ENCODE data around the gene HTRA3. TPM values are rescaled to one million over a fixed set of nuclear protein-coding genes. Genes with fewer than 3 reads are reported as not detected.

HTRA3 gene
- total and polyA plus RNA-seq, 2 donors = 1.5 to 2.1 TPM

- Histone ChIP-seq H3K27ac (ENCODE audit: low read depth in 1 of 2, low read length in 1 of 2) (no peak overlapping the region), H3K4me3 (ENCODE audit: low read length in 2 of 2) (no peak overlapping the region), H3K36me3 (ENCODE audit: control insufficient read depth in 2 of 2, insufficient read depth in 2 of 2, low read length in 1 of 2) (no peaks in the 10 kb centered on the region), H3K4me1 (ENCODE audit: control insufficient read depth in 2 of 2, insufficient read depth in 2 of 2, low read length in 2 of 2) (peaks cover 13 to 29% of the 10 kb centered on the region in 2 donors), H3K27me3 (ENCODE audit: control insufficient read depth in 2 of 2, insufficient read depth in 1 of 2, low read length in 1 of 2) (no peaks in the 10 kb centered on the region), H3K9me3 (ENCODE audit: control insufficient read depth in 2 of 2, insufficient read depth in 1 of 2, low read length in 1 of 2) (no peaks in the 10 kb centered on the region)
- no peak for DNase-seq (ENCODE audit: low read depth in 6 of 9, low spot score in 9 of 9)
- WGBS = 93% methylated on average over 10 of the region's 10 CpGs
Measured at GRCh38 chr4:8316251-8316771, 46.8 kb downstream of the HTRA3 start.

DNA sequence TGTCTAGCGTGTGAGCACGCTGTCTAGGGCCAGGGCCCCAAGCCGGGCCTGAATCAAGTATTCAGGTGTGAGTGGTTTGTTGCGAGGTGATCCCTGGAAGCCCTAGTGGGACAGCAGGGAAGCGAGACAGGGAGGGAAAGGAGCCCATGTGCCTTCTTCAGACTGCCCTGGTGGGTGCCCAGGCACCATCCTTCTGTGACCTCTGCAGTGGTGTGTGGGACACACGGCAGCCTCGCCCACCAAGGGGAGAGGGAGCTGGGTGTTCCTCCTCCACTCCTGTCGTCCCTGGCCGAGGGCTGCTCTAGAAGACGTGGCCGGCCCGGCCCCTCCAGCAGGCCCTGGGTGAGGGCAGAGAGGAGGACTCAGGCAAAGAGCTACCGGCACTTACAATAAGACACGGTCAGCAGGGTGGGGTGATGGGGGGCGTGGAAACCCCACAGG, 47.4 kb downstream of the HTRA3 start:
- 95% methylated on average over 15 of the region's 15 CpGs for WGBS
- Histone ChIP-seq H3K27me3 (ENCODE audit: control insufficient read depth in 2 of 2, insufficient read depth in 1 of 2, low read length in 1 of 2) (no peaks in the 10 kb centered on the region), H3K4me1 (ENCODE audit: control insufficient read depth in 2 of 2, insufficient read depth in 2 of 2, low read length in 2 of 2) (peaks cover 13 to 29% of the 10 kb centered on the region in 2 donors), H3K4me3 (ENCODE audit: low read length in 2 of 2) (no peak overlapping the region), H3K27ac (ENCODE audit: low read depth in 1 of 2, low read length in 1 of 2) (no peak overlapping the region), H3K9me3 (ENCODE audit: control insufficient read depth in 2 of 2, insufficient read depth in 1 of 2, low read length in 1 of 2) (no peaks in the 10 kb centered on the region), H3K36me3 (ENCODE audit: control insufficient read depth in 2 of 2, insufficient read depth in 2 of 2, low read length in 1 of 2) (no peaks in the 10 kb centered on the region)
- no peak for DNase-seq (ENCODE audit: low read depth in 6 of 9, low spot score in 9 of 9)

DNA sequence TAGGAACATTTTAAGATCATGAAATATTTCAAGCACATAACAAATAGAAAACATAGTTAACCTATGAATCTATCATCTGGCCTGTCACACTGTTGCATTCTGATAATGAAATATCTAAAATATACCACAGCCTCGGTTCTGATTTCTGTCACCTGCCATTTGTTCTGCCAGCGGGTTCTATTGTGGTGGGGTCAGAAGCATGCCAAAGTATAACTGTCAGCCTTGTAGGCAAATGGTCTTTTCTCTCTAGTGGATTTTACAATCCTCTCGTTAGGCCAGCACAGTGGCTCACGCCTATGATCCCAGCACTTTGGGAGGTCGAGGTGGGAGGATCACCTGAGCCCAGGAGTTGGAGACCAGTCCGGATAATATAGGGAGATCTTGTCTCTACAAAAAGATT, 47.9 kb downstream of the HTRA3 start:
- no peaks in the 10 kb centered on the region for H3K36me3 ChIP-seq (ENCODE audit: control insufficient read depth in 2 of 2, insufficient read depth in 2 of 2, low read length in 1 of 2)
- no peaks in the 10 kb centered on the region for H3K9me3 ChIP-seq (ENCODE audit: control insufficient read depth in 2 of 2, insufficient read depth in 1 of 2, low read length in 1 of 2)
- peaks cover 13 to 29% of the 10 kb centered on the region in 2 donors for H3K4me1 ChIP-seq (ENCODE audit: control insufficient read depth in 2 of 2, insufficient read depth in 2 of 2, low read length in 2 of 2)
- no peak overlapping the region for H3K4me3 ChIP-seq (ENCODE audit: low read length in 2 of 2)
- WGBS = 97% methylated on average over 6 of the region's 6 CpGs
- no peaks in the 10 kb centered on the region for H3K27me3 ChIP-seq (ENCODE audit: control insufficient read depth in 2 of 2, insufficient read depth in 1 of 2, low read length in 1 of 2)
- no peak overlapping the region for H3K27ac ChIP-seq (ENCODE audit: low read depth in 1 of 2, low read length in 1 of 2)
- no peak for DNase-seq (ENCODE audit: low read depth in 6 of 9, low spot score in 9 of 9)

- H3K27ac ChIP-seq (ENCODE audit: low read depth in 1 of 2, low read length in 1 of 2) = no peak overlapping the region
- H3K4me1 ChIP-seq (ENCODE audit: control insufficient read depth in 2 of 2, insufficient read depth in 2 of 2, low read length in 2 of 2) = peaks cover 13 to 29% of the 10 kb centered on the region in 2 donors
- no peaks in the 10 kb centered on the region for H3K27me3 ChIP-seq (ENCODE audit: control insufficient read depth in 2 of 2, insufficient read depth in 1 of 2, low read length in 1 of 2)
- WGBS = 98% methylated on average over 7 of the region's 7 CpGs
- H3K9me3 ChIP-seq (ENCODE audit: control insufficient read depth in 2 of 2, insufficient read depth in 1 of 2, low read length in 1 of 2) = no peaks in the 10 kb centered on the region
- DNase-seq (ENCODE audit: low read depth in 6 of 9, low spot score in 9 of 9) = no peak
- no peaks in the 10 kb centered on the region for H3K36me3 ChIP-seq (ENCODE audit: control insufficient read depth in 2 of 2, insufficient read depth in 2 of 2, low read length in 1 of 2)
- no peak overlapping the region for H3K4me3 ChIP-seq (ENCODE audit: low read length in 2 of 2)
Measured at GRCh38 chr4:8318509-8318908, 49.0 kb downstream of the HTRA3 start.

DNA sequence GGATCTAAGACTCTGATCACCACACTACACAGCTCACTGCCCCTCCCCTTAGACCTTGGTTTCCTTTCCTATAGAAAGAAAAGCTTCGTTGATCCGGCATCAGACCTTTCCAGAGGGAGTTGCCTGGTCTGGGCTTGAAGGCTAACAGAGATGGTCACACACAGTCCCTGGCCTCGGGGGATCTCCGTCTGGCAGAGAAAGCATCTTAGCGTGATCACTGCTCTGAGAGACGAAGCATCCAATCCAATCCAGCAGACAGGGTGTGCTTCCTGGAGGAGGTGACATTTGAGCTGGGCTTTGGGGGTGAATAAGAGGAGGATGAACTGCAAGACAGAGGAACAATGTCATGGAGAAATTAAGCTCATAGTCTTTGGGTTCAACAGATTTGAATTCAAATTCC, 49.5 kb downstream of the HTRA3 start:
- WGBS = 98% methylated on average over 6 of the region's 6 CpGs
- Histone ChIP-seq H3K36me3 (ENCODE audit: control insufficient read depth in 2 of 2, insufficient read depth in 2 of 2, low read length in 1 of 2) (no peaks in the 10 kb centered on the region), H3K9me3 (ENCODE audit: control insufficient read depth in 2 of 2, insufficient read depth in 1 of 2, low read length in 1 of 2) (peaks cover 0 to 5% of the 10 kb centered on the region in 2 donors), H3K27ac (ENCODE audit: low read depth in 1 of 2, low read length in 1 of 2) (no peak overlapping the region), H3K27me3 (ENCODE audit: control insufficient read depth in 2 of 2, insufficient read depth in 1 of 2, low read length in 1 of 2) (no peaks in the 10 kb centered on the region), H3K4me3 (ENCODE audit: low read length in 2 of 2) (no peak overlapping the region), H3K4me1 (ENCODE audit: control insufficient read depth in 2 of 2, insufficient read depth in 2 of 2, low read length in 2 of 2) (peaks cover 13 to 29% of the 10 kb centered on the region in 2 donors)
- DNase-seq (ENCODE audit: low read depth in 6 of 9, low spot score in 9 of 9) = no peak

GRCh38 chr4:8319731-8320385, 50.3 kb downstream of the HTRA3 start:
- Histone ChIP-seq H3K27ac (ENCODE audit: low read depth in 1 of 2, low read length in 1 of 2) (no peak overlapping the region), H3K4me1 (ENCODE audit: control insufficient read depth in 2 of 2, insufficient read depth in 2 of 2, low read length in 2 of 2) (peaks cover 13 to 29% of the 10 kb centered on the region in 2 donors)
- WGBS = 79% methylated on average over 13 of the region's 13 CpGs

DNA sequence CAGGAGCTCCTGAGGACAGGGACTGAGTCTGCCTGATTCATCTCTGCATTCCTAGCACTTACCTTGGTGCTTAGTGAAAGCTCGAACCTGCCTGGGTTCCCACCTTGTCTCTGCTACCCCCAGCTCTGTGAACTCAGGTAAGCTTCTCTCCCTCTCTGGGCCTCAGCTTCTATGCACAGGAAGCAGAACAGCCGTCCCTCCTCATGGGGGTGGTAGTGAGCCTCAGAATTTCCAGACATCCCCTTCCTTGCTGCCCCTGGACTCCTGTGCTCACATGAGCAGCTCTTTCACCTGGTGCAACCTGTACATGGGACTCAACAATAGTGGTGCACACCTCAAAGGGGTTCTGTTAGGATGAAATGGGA, 50.8 kb downstream of the HTRA3 start:
- DNase-seq (ENCODE audit: low read depth in 6 of 9, low spot score in 9 of 9) = peak in 2 of 9 donors; percentile 17 to 21

More at GRCh38 chr4:8319731-8320385, 50.3 kb downstream of the HTRA3 start:
- H3K36me3 ChIP-seq (ENCODE audit: control insufficient read depth in 2 of 2, insufficient read depth in 2 of 2, low read length in 1 of 2) = no peaks in the 10 kb centered on the region
- peaks cover 0 to 8% of the 10 kb centered on the region in 2 donors for H3K9me3 ChIP-seq (ENCODE audit: control insufficient read depth in 2 of 2, insufficient read depth in 1 of 2, low read length in 1 of 2)
- no peak for DNase-seq (ENCODE audit: low read depth in 6 of 9, low spot score in 9 of 9)
- H3K4me3 ChIP-seq (ENCODE audit: low read length in 2 of 2) = no peak overlapping the region
- no peaks in the 10 kb centered on the region for H3K27me3 ChIP-seq (ENCODE audit: control insufficient read depth in 2 of 2, insufficient read depth in 1 of 2, low read length in 1 of 2)

GRCh38 chr4:8321220-8321619, 51.7 kb downstream of the HTRA3 start:
- WGBS = 97% methylated on average over 2 of the region's 2 CpGs
- Histone ChIP-seq H3K36me3 (ENCODE audit: control insufficient read depth in 2 of 2, insufficient read depth in 2 of 2, low read length in 1 of 2) (no peaks in the 10 kb centered on the region), H3K27ac (ENCODE audit: low read depth in 1 of 2, low read length in 1 of 2) (no peak overlapping the region)

More for the DNA sequence above, 50.8 kb downstream of the HTRA3 start:
- no peaks in the 10 kb centered on the region for H3K27me3 ChIP-seq (ENCODE audit: control insufficient read depth in 2 of 2, insufficient read depth in 1 of 2, low read length in 1 of 2)
- H3K27ac ChIP-seq (ENCODE audit: low read depth in 1 of 2, low read length in 1 of 2) = no peak overlapping the region
- H3K4me1 ChIP-seq (ENCODE audit: control insufficient read depth in 2 of 2, insufficient read depth in 2 of 2, low read length in 2 of 2) = peaks cover 9 to 27% of the 10 kb centered on the region in 2 donors
- H3K36me3 ChIP-seq (ENCODE audit: control insufficient read depth in 2 of 2, insufficient read depth in 2 of 2, low read length in 1 of 2) = no peaks in the 10 kb centered on the region
- H3K9me3 ChIP-seq (ENCODE audit: control insufficient read depth in 2 of 2, insufficient read depth in 1 of 2, low read length in 1 of 2) = peaks cover 0 to 8% of the 10 kb centered on the region in 2 donors
- no peak overlapping the region for H3K4me3 ChIP-seq (ENCODE audit: low read length in 2 of 2)
- 96% methylated on average over 2 of the region's 2 CpGs for WGBS

GRCh38 chr4:8321771-8322170, 52.2 kb downstream of the HTRA3 start:
- Histone ChIP-seq H3K27ac (ENCODE audit: low read depth in 1 of 2, low read length in 1 of 2) (no peak overlapping the region), H3K4me3 (ENCODE audit: low read length in 2 of 2) (no peak overlapping the region), H3K27me3 (ENCODE audit: control insufficient read depth in 2 of 2, insufficient read depth in 1 of 2, low read length in 1 of 2) (no peaks in the 10 kb centered on the region), H3K4me1 (ENCODE audit: control insufficient read depth in 2 of 2, insufficient read depth in 2 of 2, low read length in 2 of 2) (peaks cover 0 to 13% of the 10 kb centered on the region in 2 donors), H3K36me3 (ENCODE audit: control insufficient read depth in 2 of 2, insufficient read depth in 2 of 2, low read length in 1 of 2) (no peaks in the 10 kb centered on the region), H3K9me3 (ENCODE audit: control insufficient read depth in 2 of 2, insufficient read depth in 1 of 2, low read length in 1 of 2) (peaks cover 0 to 8% of the 10 kb centered on the region in 2 donors)
- DNase-seq (ENCODE audit: low read depth in 6 of 9, low spot score in 9 of 9) = no peak
- 77% methylated on average over 5 of the region's 5 CpGs for WGBS

More at GRCh38 chr4:8321220-8321619, 51.7 kb downstream of the HTRA3 start:
- H3K9me3 ChIP-seq (ENCODE audit: control insufficient read depth in 2 of 2, insufficient read depth in 1 of 2, low read length in 1 of 2) = peaks cover 0 to 8% of the 10 kb centered on the region in 2 donors
- H3K4me1 ChIP-seq (ENCODE audit: control insufficient read depth in 2 of 2, insufficient read depth in 2 of 2, low read length in 2 of 2) = peaks cover under 1 to 19% of the 10 kb centered on the region in 2 donors
- no peak for DNase-seq (ENCODE audit: low read depth in 6 of 9, low spot score in 9 of 9)
- H3K27me3 ChIP-seq (ENCODE audit: control insufficient read depth in 2 of 2, insufficient read depth in 1 of 2, low read length in 1 of 2) = no peaks in the 10 kb centered on the region
- H3K4me3 ChIP-seq (ENCODE audit: low read length in 2 of 2) = no peak overlapping the region

All from thymus (tissue), 11 donors.